Nephron (organoid): ENCODE results near the gene LGR5.

ENCODE experiments used
- H3K27ac Mint-ChIP-seq, 3 experiments: 2 replicates each; pipeline ENCODE4 v1.8.0; 2020; ENCODE audit warnings: mixed read lengths in 3 of 3, mild to moderate bottlenecking in 2 of 3, moderate library complexity in 1 of 3
- H3K27me3 Mint-ChIP-seq: 2 replicates; pipeline ENCODE4 v1.8.0; 2021; ENCODE audit warnings: low read depth, mild to moderate bottlenecking, moderate library complexity, mixed read lengths
- H3K36me3 Mint-ChIP-seq: 2 replicates; pipeline ENCODE4 v1.8.0; 2020; ENCODE audit warnings: low read depth, mixed read lengths
- H3K4me1 Mint-ChIP-seq: 2 replicates; pipeline ENCODE4 v1.8.0; 2020; ENCODE audit warnings: mixed read lengths
- H3K4me3 Mint-ChIP-seq, 3 experiments: 2 replicates each; pipeline ENCODE4 v1.8.0; 2020; ENCODE audit warnings: mild to moderate bottlenecking in 3 of 3, mixed read lengths in 3 of 3, moderate library complexity in 2 of 3
- H3K9me3 Mint-ChIP-seq: 2 replicates; pipeline ENCODE4 v1.8.0; 2020; ENCODE audit warnings: mixed read lengths
- CTCF ChIP-seq, 3 experiments: fragments of 200-600 bp; sonication (generic); IDR thresholded peaks; one replicate each; pipeline ENCODE4 v1.5.0; 2021; ENCODE audit warnings: antibody characterized with exemption in 3 of 3; ENCODE audit not compliant: unreplicated experiment in 3 of 3

Gene LGR5

GRCh38 chr12:71536279-71536938, 96.8 kb downstream of the LGR5 start:
- Mint-ChIP-seq H3K4me3 (no peak overlapping the region), H3K27me3 (no peaks in the 10 kb centered on the region), H3K9me3 (no peaks in the 10 kb centered on the region), H3K27ac (no peak overlapping the region), H3K4me1 (no peaks in the 10 kb centered on the region), H3K36me3 (peaks cover 10% of the 10 kb centered on the region)
- TF ChIP-seq CTCF (IDR thresholded peaks at IDR 0.05; ENCODE audit: unreplicated experiment in 3 of 3) = no peak

- no peak for TF ChIP-seq CTCF (IDR thresholded peaks at IDR 0.05; ENCODE audit: unreplicated experiment in 3 of 3)
- Mint-ChIP-seq H3K27ac (no peak overlapping the region), H3K9me3 (no peaks in the 10 kb centered on the region), H3K4me3 (no peak overlapping the region), H3K27me3 (no peaks in the 10 kb centered on the region), H3K36me3 (peaks cover 10% of the 10 kb centered on the region), H3K4me1 (no peaks in the 10 kb centered on the region)
These were observed 97.5 kb downstream of the LGR5 start for GRCh38 chr12:71536939-71537622.

- H3K36me3 Mint-ChIP-seq = peaks cover 10% of the 10 kb centered on the region
- H3K27me3 Mint-ChIP-seq = no peaks in the 10 kb centered on the region
- no peaks in the 10 kb centered on the region for H3K4me1 Mint-ChIP-seq
- no peaks in the 10 kb centered on the region for H3K9me3 Mint-ChIP-seq
- no peak for TF ChIP-seq CTCF (IDR thresholded peaks at IDR 0.05; ENCODE audit: unreplicated experiment in 3 of 3)
- no peak overlapping the region for H3K27ac Mint-ChIP-seq
- H3K4me3 Mint-ChIP-seq = no peak overlapping the region
These were observed 99.2 kb downstream of the LGR5 start for GRCh38 chr12:71538807-71539206.

- TF ChIP-seq CTCF (IDR thresholded peaks at IDR 0.05; ENCODE audit: unreplicated experiment in 3 of 3) = no peak
- Mint-ChIP-seq H3K4me1 (no peaks in the 10 kb centered on the region), H3K4me3 (no peak overlapping the region), H3K36me3 (peaks cover 14% of the 10 kb centered on the region), H3K27me3 (no peaks in the 10 kb centered on the region), H3K27ac (no peak overlapping the region), H3K9me3 (no peaks in the 10 kb centered on the region)
These were observed 102.0 kb downstream of the LGR5 start for GRCh38 chr12:71541583-71541982.

GRCh38 chr12:71546322-71546861, 106.8 kb downstream of the LGR5 start:
- Mint-ChIP-seq H3K9me3 (no peaks in the 10 kb centered on the region), H3K4me1 (peaks cover 6% of the 10 kb centered on the region), H3K27ac (no peak overlapping the region), H3K36me3 (peaks cover 4% of the 10 kb centered on the region), H3K4me3 (no peak overlapping the region), H3K27me3 (no peaks in the 10 kb centered on the region)
- TF ChIP-seq CTCF (IDR thresholded peaks at IDR 0.05; ENCODE audit: unreplicated experiment in 3 of 3) = no peak
